GM12891 (cell line): ENCODE data around the gene FBLL1.
"Not testable (repeated sequence)": the region's sequence is repeated elsewhere in the genome, so short reads cannot be mapped to it uniquely, and the experiment has no call there.

ENCODE experiments used
- DNase-seq: peaks from one replicate; pipeline ENCODE4 v3.0.0; 2011; ENCODE audit warnings: low spot score; ENCODE audit not compliant: insufficient read length
- FAIRE-seq: peaks from 2 replicates; lab custom pipeline; 2011; peaks lifted over from hg19 to GRCh38; lab: Jason Lieb, UNC
- PAX5 ChIP-seq: IDR thresholded peaks from 2 replicates; pipeline ENCODE4 v1.6.1; 2011; ENCODE audit warnings: low read length, moderate library complexity, mild to moderate bottlenecking; ENCODE audit not compliant: insufficient read depth, severe bottlenecking
- POLR2A ChIP-seq: IDR thresholded peaks from 2 replicates; pipeline ENCODE4 v1.6.1; 2011; ENCODE audit warnings: low read depth, low read length, control low read depth
- POLR2AphosphoS5 ChIP-seq: IDR thresholded peaks from 2 replicates; pipeline ENCODE4 v1.6.1; 2011; ENCODE audit warnings: low read depth, low read length, control low read depth
- POU2F2 ChIP-seq: IDR thresholded peaks from 2 replicates; pipeline ENCODE4 v1.6.1; 2011; ENCODE audit warnings: low read depth, mild to moderate bottlenecking, control low read depth, low read length, moderate library complexity
- SPI1 ChIP-seq: IDR thresholded peaks from 2 replicates; pipeline ENCODE4 v1.6.1; 2011; ENCODE audit warnings: low read depth, low read length, control low read depth
- TAF1 ChIP-seq: IDR thresholded peaks from 2 replicates; pipeline ENCODE4 v1.6.1; 2011; ENCODE audit warnings: low read depth, low read length, control low read depth

The FBLL1 gene

GRCh38 chr5:168552146-168552545 lies 23.0 kb downstream of the FBLL1 start:
- DNase-seq: no peak
- no peak for FAIRE-seq
- TF ChIP-seq SPI1: no peak
- TF ChIP-seq POU2F2: no peak
- TF ChIP-seq POLR2AphosphoS5: no peak
- no peak for TF ChIP-seq PAX5
- TF ChIP-seq POLR2A: no peak
- TF ChIP-seq TAF1: no peak

- FAIRE-seq: no peak
- DNase-seq: no peak
- TF ChIP-seq TAF1 (no peak), POU2F2 (no peak), PAX5 (no peak), POLR2A (no peak), POLR2AphosphoS5 (no peak), SPI1 (no peak)
These were observed 24.4 kb downstream of the FBLL1 start for GRCh38 chr5:168553377-168554130.

- DNase-seq (no peak), FAIRE-seq (no peak)
- TF ChIP-seq SPI1 (no peak), POU2F2 (no peak), PAX5 (no peak), TAF1 (no peak), POLR2A (no peak), POLR2AphosphoS5 (no peak)
These were observed 28.3 kb downstream of the FBLL1 start for GRCh38 chr5:168557389-168557788.

DNA sequence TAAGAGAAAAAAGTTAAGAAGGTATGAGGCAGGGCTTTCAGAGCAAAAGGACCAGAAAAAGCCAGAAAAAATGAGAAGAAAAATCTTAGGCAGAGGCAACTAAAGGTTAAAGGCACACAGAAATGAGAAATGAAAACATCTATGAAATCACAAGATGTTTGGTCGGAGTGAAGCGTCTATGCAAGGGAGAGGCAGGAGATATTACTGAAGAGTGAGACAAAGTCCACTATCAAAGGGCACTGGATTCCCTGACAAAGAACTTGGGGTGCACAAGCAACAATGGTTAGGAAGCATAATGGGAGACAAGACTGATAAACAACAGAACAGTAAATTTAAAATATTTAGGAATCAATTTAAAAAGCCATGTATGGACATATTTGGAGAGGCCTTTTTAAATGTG lies 33.2 kb downstream of the FBLL1 start:
- FAIRE-seq (no peak), DNase-seq (no peak)
- TF ChIP-seq POLR2A (no peak), POLR2AphosphoS5 (no peak), PAX5 (no peak), POU2F2 (no peak), SPI1 (no peak), TAF1 (no peak)

DNA sequence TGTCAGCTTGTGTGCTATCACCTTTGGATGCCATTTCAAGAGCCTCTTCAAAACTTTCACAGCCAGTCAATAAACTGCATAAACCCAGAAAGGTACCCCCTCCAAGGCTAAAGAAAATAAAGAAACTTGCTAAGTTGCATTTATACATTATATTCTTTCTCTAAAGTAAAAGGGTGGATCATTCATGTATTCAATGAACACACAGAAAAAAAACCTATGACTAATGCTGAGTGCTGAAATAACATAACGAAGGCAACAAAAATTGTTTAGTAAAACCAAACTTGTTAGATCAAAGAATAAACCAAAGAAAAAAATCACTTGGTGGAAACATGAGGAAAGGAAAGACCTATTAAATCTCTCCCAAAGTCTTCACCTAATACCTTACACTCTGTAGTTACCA lies 34.9 kb downstream of the FBLL1 start:
- DNase-seq: no peak
- TF ChIP-seq TAF1 (no peak), POU2F2 (no peak)
- FAIRE-seq: no peak

DNA sequence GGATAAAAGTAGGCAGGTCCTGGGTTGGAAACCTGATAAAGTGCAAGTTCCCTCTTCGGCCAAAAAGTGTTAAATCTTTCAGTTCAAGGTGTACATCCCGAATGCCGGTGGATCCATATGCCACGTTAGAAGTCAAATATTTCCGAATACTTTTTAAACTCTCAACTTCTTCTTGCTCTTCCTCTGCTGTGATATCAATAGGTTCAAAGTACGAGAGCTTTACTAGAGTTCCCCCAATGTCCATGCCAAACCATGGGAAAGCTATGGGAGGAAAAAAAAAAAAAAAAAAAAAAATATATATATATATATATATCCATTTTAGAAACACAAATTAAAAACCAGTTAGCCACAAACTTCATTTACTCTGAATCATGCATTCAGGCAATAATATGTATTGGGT lies 39.6 kb downstream of the FBLL1 start:
- TF ChIP-seq SPI1: no peak
- no peak for TF ChIP-seq TAF1
- TF ChIP-seq POLR2A: no peak
- no peak for TF ChIP-seq PAX5
- TF ChIP-seq POLR2AphosphoS5: no peak
- TF ChIP-seq POU2F2: no peak
- FAIRE-seq: no peak
- no peak for DNase-seq

- TF ChIP-seq POLR2A: no peak
- no peak for TF ChIP-seq POU2F2
- TF ChIP-seq TAF1: no peak
- DNase-seq (no peak), FAIRE-seq (no peak)
These were observed 41.6 kb downstream of the FBLL1 start for GRCh38 chr5:168570490-168571328.

GRCh38 chr5:168573663-168574062 lies 44.6 kb downstream of the FBLL1 start:
- not testable (repeated sequence) for FAIRE-seq, DNase-seq

DNA sequence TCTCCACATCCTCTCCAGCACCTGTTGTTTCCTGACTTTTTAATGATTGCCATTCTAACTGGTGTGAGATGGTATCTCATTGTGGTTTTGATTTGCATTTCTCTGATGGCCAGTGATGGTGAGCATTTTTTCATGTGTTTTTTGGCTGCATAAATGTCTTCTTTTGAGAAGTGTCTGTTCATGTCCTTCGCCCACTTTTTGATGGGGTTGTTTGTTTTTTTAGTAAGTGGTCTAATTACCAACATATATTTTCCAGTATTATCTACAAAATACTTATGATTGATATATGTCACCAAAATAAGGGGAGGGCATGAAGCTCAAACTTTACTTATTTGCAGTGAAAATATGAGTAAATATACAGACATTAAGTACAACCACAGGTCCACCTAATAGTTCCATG lies 45.1 kb downstream of the FBLL1 start:
- FAIRE-seq: not testable (repeated sequence)

DNA sequence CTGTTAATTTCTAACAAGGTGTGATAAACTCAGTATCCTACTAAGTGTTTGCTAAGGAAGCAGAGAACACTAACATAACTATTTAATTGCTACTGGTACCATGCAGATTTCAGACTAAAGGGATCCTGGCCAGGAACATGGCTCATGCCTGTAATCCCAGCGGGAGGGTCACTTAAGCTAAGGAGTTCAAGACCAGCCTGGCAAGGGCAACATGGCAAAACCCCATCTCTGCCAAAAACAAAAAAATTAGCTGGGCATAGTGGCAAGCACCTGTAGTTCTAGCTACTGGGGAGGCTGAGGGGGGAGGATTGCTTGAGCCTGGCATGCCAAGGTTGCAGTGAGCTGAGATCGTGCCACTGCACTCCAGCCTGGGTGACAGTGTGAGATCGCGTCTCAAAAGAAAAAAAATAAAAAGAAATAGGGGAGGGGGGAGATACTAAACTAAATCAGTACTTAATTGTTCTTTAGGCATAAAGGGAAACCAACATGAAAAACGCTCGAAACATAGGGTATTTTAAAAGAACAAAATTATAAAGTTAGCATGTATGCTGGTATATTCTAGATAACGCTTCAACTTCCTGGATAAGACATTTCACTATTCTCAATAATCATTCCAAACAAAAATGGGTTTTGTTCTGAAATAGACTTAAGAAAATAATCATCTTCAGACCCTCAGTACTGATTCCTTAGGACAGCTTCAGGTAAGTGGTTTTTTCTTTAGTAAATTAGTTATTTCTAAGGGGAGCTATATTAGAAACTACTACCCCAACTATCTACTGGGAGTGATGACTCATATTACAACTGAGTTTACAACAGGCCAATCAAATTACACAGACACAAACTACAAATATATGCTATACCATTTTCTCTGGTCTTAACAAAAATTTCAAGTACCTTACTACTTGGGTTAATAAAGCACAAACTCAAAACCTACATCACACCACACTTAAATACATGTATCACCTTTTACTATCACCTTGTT lies 46.6 kb downstream of the FBLL1 start:
- no peak for DNase-seq
- no peak for FAIRE-seq
- TF ChIP-seq SPI1: no peak
- TF ChIP-seq POLR2AphosphoS5: no peak
- no peak for TF ChIP-seq TAF1
- no peak for TF ChIP-seq POLR2A
- no peak for TF ChIP-seq PAX5
- TF ChIP-seq POU2F2: no peak

More for the DNA sequence above, 45.1 kb downstream of the FBLL1 start:
- DNase-seq: not testable (repeated sequence)
